IMR-90 (cell line): ENCODE results near the gene TUBGCP6. TPM values are rescaled to one million over a fixed set of nuclear protein-coding genes. Genes with fewer than 3 reads are reported as not detected.

Experiments
- ATAC-seq: fragments of 200-7000 bp; cut with Tn5 transposase; 2 replicates; pipeline ENCODE4 v1.9.1; 2020; ENCODE audit warnings: low read depth, mild to moderate bottlenecking, moderate library complexity
- BruUV-seq: library from RNA; stranded (reverse); fragments of 400-500 nt; replicated peaks from 2 replicates; lab custom pipeline; 2021; lab: Mats Ljungman, UMichigan
- CTCF ChIA-PET: fragments of 300-600 bp; formaldehyde crosslinking; extraction: SDS; loops from one replicate; lab custom pipeline; 2021; ENCODE audit warnings: antibody characterized with exemption; lab: Yijun Ruan, JAX
- POLR2A ChIA-PET: fragments of 300-600 bp; sonication (Branson Sonifier 250); formaldehyde crosslinking; loops from one replicate; lab custom pipeline; 2022; ENCODE audit warnings: antibody characterized with exemption; ENCODE audit not compliant: unreplicated experiment; lab: Charles Lee
- DNase-seq: peaks from one replicate; pipeline ENCODE4 v3.0.0; 2013
- H2AFZ ChIP-seq: replicated peaks from 2 replicates; pipeline ENCODE3; 2013; ENCODE audit warnings: low read length, mild to moderate bottlenecking; ENCODE audit not compliant: poor library complexity
- H2AK5ac ChIP-seq: 2 replicates; pipeline ENCODE4 v1.6.1; 2013; ENCODE audit warnings: low read depth, low read length, inconsistent platforms
- H2AK9ac ChIP-seq: replicated peaks from 2 replicates; pipeline ENCODE3; 2013; ENCODE audit warnings: mild to moderate bottlenecking, low read depth, low read length, moderate library complexity; ENCODE audit not compliant: poor library complexity
- H2BK120ac ChIP-seq: 2 replicates; pipeline ENCODE4 v1.6.1; 2013; ENCODE audit warnings: low read depth, low read length, inconsistent platforms
- H2BK15ac ChIP-seq: 3 replicates; pipeline ENCODE4 v1.6.1; 2013; ENCODE audit warnings: low read depth, low read length, inconsistent platforms
- H2BK20ac ChIP-seq: 2 replicates; pipeline ENCODE4 v1.6.1; 2013; ENCODE audit warnings: low read depth, mild to moderate bottlenecking, inconsistent platforms, low read length, moderate library complexity
- H2BK5ac ChIP-seq: 2 replicates; pipeline ENCODE4 v1.6.1; 2013; ENCODE audit warnings: mild to moderate bottlenecking, low read depth, low read length, inconsistent platforms; ENCODE audit not compliant: poor library complexity, severe bottlenecking
- H3K14ac ChIP-seq: replicated peaks from 2 replicates; pipeline ENCODE4 v1.6.1; 2013; ENCODE audit warnings: low read depth, low read length, inconsistent platforms
- H3K18ac ChIP-seq: 2 replicates; pipeline ENCODE4 v1.6.1; 2013; ENCODE audit warnings: low read depth, low read length, control low read depth
- H3K23ac ChIP-seq: 2 replicates; pipeline ENCODE4 v1.6.1; 2013; ENCODE audit warnings: low read depth, low read length, inconsistent platforms
- H3K27ac ChIP-seq: 2 replicates; pipeline ENCODE4 v1.5.1; 2013; ENCODE audit warnings: mild to moderate bottlenecking, control low read depth, low read length; ENCODE audit not compliant: insufficient read depth
- H3K27me3 ChIP-seq: 2 replicates; pipeline ENCODE4 v1.6.1; 2013; ENCODE audit warnings: low read length; ENCODE audit not compliant: control insufficient read depth, insufficient read depth
- H3K36me3 ChIP-seq: 2 replicates; pipeline ENCODE4 v1.6.1; 2013; ENCODE audit warnings: low read length, mixed read lengths; ENCODE audit not compliant: control insufficient read depth, insufficient read depth
- H3K4ac ChIP-seq: 2 replicates; pipeline ENCODE4 v1.6.1; 2013; ENCODE audit warnings: low read depth, low read length, inconsistent platforms
- H3K4me1 ChIP-seq: 2 replicates; pipeline ENCODE4 v1.6.1; 2013; ENCODE audit warnings: low read length, mixed read lengths; ENCODE audit not compliant: control insufficient read depth, insufficient read depth
- H3K4me2 ChIP-seq: 2 replicates; pipeline ENCODE4 v1.6.1; 2013; ENCODE audit warnings: low read depth, mild to moderate bottlenecking, control low read depth, low read length, moderate library complexity
- H3K4me3 ChIP-seq: 2 replicates; pipeline ENCODE4 v1.5.1; 2013; ENCODE audit warnings: low read depth, mild to moderate bottlenecking, control low read depth, low read length, moderate library complexity; ENCODE audit not compliant: insufficient read depth
- H3K56ac ChIP-seq: 2 replicates; pipeline ENCODE4 v1.6.1; 2013; ENCODE audit warnings: low read length, inconsistent platforms; ENCODE audit not compliant: insufficient read depth; ENCODE audit errors: extremely low read depth
- H3K79me1 ChIP-seq, 2 experiments: 2 replicates each; pipeline ENCODE4 v1.6.1; 2013; ENCODE audit warnings: low read length in 2 of 2, inconsistent platforms in 1 of 2, low read depth in 1 of 2
- H3K9ac ChIP-seq: 2 replicates; pipeline ENCODE4 v1.6.1; 2013; ENCODE audit warnings: low read depth, low read length, control low read depth
- H3K9me1 ChIP-seq: 2 replicates; pipeline ENCODE4 v1.6.1; 2013; ENCODE audit warnings: low read length, inconsistent platforms; ENCODE audit not compliant: insufficient read depth
- H3K9me3 ChIP-seq: 2 replicates; pipeline ENCODE4 v1.6.1; 2013; ENCODE audit warnings: low read length; ENCODE audit not compliant: control insufficient read depth, insufficient read depth
- H4K20me1 ChIP-seq: 2 replicates; pipeline ENCODE4 v1.6.1; 2013; ENCODE audit warnings: low read length, inconsistent platforms; ENCODE audit not compliant: insufficient read depth
- H4K5ac ChIP-seq: 2 replicates; pipeline ENCODE4 v1.6.1; 2013; ENCODE audit warnings: mild to moderate bottlenecking, low read depth, low read length, control low read depth
- H4K8ac ChIP-seq, 2 experiments: 2 replicates each; pipeline ENCODE4 v1.6.1; 2013; ENCODE audit warnings: low read depth in 2 of 2, low read length in 2 of 2, control low read depth in 1 of 2, inconsistent platforms in 1 of 2
- H4K91ac ChIP-seq: 2 replicates; pipeline ENCODE4 v1.6.1; 2013; ENCODE audit warnings: low read depth, low read length, inconsistent platforms; ENCODE audit not compliant: insufficient read depth
- BHLHE40 ChIP-seq: fragments of 150-350 bp; IDR thresholded peaks from 2 replicates; pipeline ENCODE4 v1.6.1; 2016; ENCODE audit warnings: mild to moderate bottlenecking, low read depth, low read length
- CEBPB ChIP-seq: IDR thresholded peaks from 2 replicates; pipeline ENCODE4 v1.6.1; 2012; ENCODE audit warnings: low read depth, low read length, improper control_type of control experiment
- CHD1 ChIP-seq: IDR thresholded peaks from 2 replicates; pipeline ENCODE4 v1.6.1; 2012; ENCODE audit warnings: low read depth, low read length, improper control_type of control experiment
- CTCF ChIP-seq: conservative IDR thresholded peaks from 2 replicates; pipeline ENCODE4 v1.5.1; 2012; ENCODE audit warnings: mild to moderate bottlenecking, low read depth, low read length, improper control_type of control experiment
- ELK1 ChIP-seq: fragments of 150-350 bp; IDR thresholded peaks from 2 replicates; pipeline ENCODE4 v1.6.1; 2016; ENCODE audit warnings: low read depth, mild to moderate bottlenecking, low read length, moderate library complexity, borderline replicate concordance
- FOS ChIP-seq: fragments of 150-350 bp; IDR thresholded peaks from 2 replicates; pipeline ENCODE4 v1.6.1; 2016; ENCODE audit warnings: low read depth, low read length
- MAFK ChIP-seq: IDR thresholded peaks from 2 replicates; pipeline ENCODE4 v1.6.1; 2012; ENCODE audit warnings: low read depth, low read length, improper control_type of control experiment
- MAZ ChIP-seq: IDR thresholded peaks from 2 replicates; pipeline ENCODE4 v1.6.1; 2012; ENCODE audit warnings: low read depth, mild to moderate bottlenecking, low read length, improper control_type of control experiment, moderate library complexity, borderline replicate concordance
- MXI1 ChIP-seq: IDR thresholded peaks from 2 replicates; pipeline ENCODE4 v1.6.1; 2012; ENCODE audit warnings: low read depth, mild to moderate bottlenecking, low read length, moderate library complexity, borderline replicate concordance
- NFE2L2 ChIP-seq: fragments of 150-350 bp; IDR thresholded peaks from 2 replicates; pipeline ENCODE4 v1.6.1; 2016; ENCODE audit warnings: low read depth, mild to moderate bottlenecking, low read length
- POLR2A ChIP-seq: IDR thresholded peaks from 2 replicates; pipeline ENCODE4 v1.6.1; 2012; ENCODE audit warnings: mild to moderate bottlenecking, low read depth, low read length
- RAD21 ChIP-seq: IDR thresholded peaks from 2 replicates; pipeline ENCODE4 v1.6.1; 2012; ENCODE audit warnings: low read length, improper control_type of control experiment
- RCOR1 ChIP-seq: IDR thresholded peaks from 2 replicates; pipeline ENCODE4 v1.6.1; 2012; ENCODE audit warnings: mild to moderate bottlenecking, low read length, improper control_type of control experiment; ENCODE audit not compliant: insufficient replicate concordance
- SMC3 ChIP-seq: fragments of 150-350 bp; IDR thresholded peaks from 2 replicates; pipeline ENCODE4 v1.6.1; 2016; ENCODE audit warnings: low read depth, mild to moderate bottlenecking, antibody characterized with exemption, low read length, moderate library complexity
- USF2 ChIP-seq: fragments of 150-350 bp; IDR thresholded peaks from 2 replicates; pipeline ENCODE4 v1.6.1; 2017; ENCODE audit warnings: mild to moderate bottlenecking, antibody characterized with exemption, low read length, low read depth
- WGBS, 2 experiments: methylation state at CpG; one replicate each; pipeline versions ENCODE4 v1.1.5 to v1.1.7; 2013; ENCODE audit warnings: missing lambda C conversion rate in 2 of 2; ENCODE audit not compliant: insufficient read length in 1 of 2; ENCODE audit errors: extremely low coverage in 2 of 2; 5-methylcytosine and 5-hydroxymethylcytosine counted together
- dilution Hi-C: fragments of 300-500 bp; cut with HindIII; formaldehyde crosslinking; loops from one replicate; pipeline ENCODE4 v1.14.3; 2018; ENCODE audit warnings: low sequenced_read_pairs; ENCODE audit not compliant: unreplicated experiment
- in situ Hi-C: fragments of 300-500 bp; cut with MboI; formaldehyde crosslinking; loops from 3 replicates; pipeline ENCODE4 v1.14.3; 2019; ENCODE audit warnings: low sequenced_read_pairs, inconsistent platforms, mixed read lengths
- intact Hi-C: fragments of 100-400 bp; cut with micrococcal nuclease; formaldehyde crosslinking; loops from 2 replicates; pipeline ENCODE4 v1.10.0; 2022
- polyA plus RNA-seq, 3 experiments: library from polyadenylated mRNA; depleted of rRNA; stranded (reverse); fragments of >200 nt; gene quantifications; 2 replicates each; pipeline ENCODE4 v1.2.3, GENCODE V29; 2012; ENCODE audit warnings: low replicate concordance in 1 of 3
- total RNA-seq: library from RNA; depleted of rRNA; stranded (reverse); fragments of >200 nt; gene quantifications from 2 replicates; pipeline ENCODE4 v1.2.3, GENCODE V29; 2012

TUBGCP6 gene
- total and polyA plus RNA-seq, 2 of the 4 experiments (the other 2 are of a cell fraction) = 10.8 to 28.6 TPM

GRCh38 chr22:50192436-50193204, 52.2 kb downstream of the TUBGCP6 start:
- intact Hi-C loops (no loop called here), in situ Hi-C loops (no loop called here), dilution Hi-C loops (no loop called here)
- H3K9me3 ChIP-seq = no peaks in the 10 kb centered on the region
- BruUV-seq = no TSS peak
- no peaks in the 10 kb centered on the region for H3K27me3 ChIP-seq
- no peak overlapping the region for H4K91ac ChIP-seq
- no peak overlapping the region for H3K27ac ChIP-seq
- no peak overlapping the region for H2AFZ ChIP-seq
- H3K4me1 ChIP-seq = peaks cover 13% of the 10 kb centered on the region; the same call in 1 of the 2 replicates
- H4K5ac ChIP-seq = no peak overlapping the region
- no peak overlapping the region for H2AK5ac ChIP-seq
- peaks cover 32% of the 10 kb centered on the region for H3K36me3 ChIP-seq
- ChIA-PET POLR2A (no interaction called here), CTCF (no interaction called here)
- no peak overlapping the region for H3K4ac ChIP-seq
- H2BK5ac ChIP-seq = no peak overlapping the region
- H3K56ac ChIP-seq = no peak overlapping the region
- H3K9me1 ChIP-seq = 0 out of 2 replicates have a peak, but pooled peaks cover 3% of the 10 kb centered on the region
- DNase-seq (no peak), ATAC-seq (no peak)
- H2BK20ac ChIP-seq = no peak overlapping the region
- no peak overlapping the region for H2BK15ac ChIP-seq
- H3K18ac ChIP-seq = no peak overlapping the region
- no peak overlapping the region for H2AK9ac ChIP-seq
- WGBS, 2 experiments = 98% methylated on average over 7 of the region's 25 CpGs; no CpG with 5 or more reads in 1 of the 2 experiments
- H3K9ac ChIP-seq = no peak overlapping the region
- H4K8ac ChIP-seq = no peak overlapping the region
- no peak overlapping the region for H3K23ac ChIP-seq
- no peak overlapping the region for H3K4me2 ChIP-seq
- H3K4me3 ChIP-seq = no peak overlapping the region
- peaks cover 14 to 55% of the 10 kb centered on the region in 2 experiments for H3K79me1 ChIP-seq
- no peak overlapping the region for H3K14ac ChIP-seq
- peaks cover 39% of the 10 kb centered on the region for H4K20me1 ChIP-seq
- no peak overlapping the region for H2BK120ac ChIP-seq
- TF ChIP-seq MAZ = no peak
- no peak for TF ChIP-seq RAD21
- no peak for TF ChIP-seq BHLHE40
- TF ChIP-seq CHD1 = no peak
- no peak for TF ChIP-seq ELK1
- TF ChIP-seq CTCF = no peak
- no peak for TF ChIP-seq CEBPB
- TF ChIP-seq NFE2L2 = no peak
- no peak for TF ChIP-seq POLR2A
- TF ChIP-seq USF2 = no peak
- no peak for TF ChIP-seq RCOR1
- TF ChIP-seq FOS = no peak
- no peak for TF ChIP-seq MXI1
- TF ChIP-seq MAFK = no peak
- TF ChIP-seq SMC3 = no peak
